HTR-8/SVneo (cell line): Measurements from ENCODE around the gene TAS2R60.
"Not testable (repeated sequence)": the region's sequence is repeated elsewhere in the genome, so short reads cannot be mapped to it uniquely, and the experiment has no call there.

Experiments
- DNase-seq: peaks from one replicate; pipeline ENCODE4 v3.0.0; 2011; ENCODE audit warnings: low spot score, mixed read lengths; ENCODE audit not compliant: insufficient read length
- FAIRE-seq: peaks from 2 replicates; lab custom pipeline; 2011; peaks lifted over from hg19 to GRCh38; lab: Jason Lieb, UNC

The TAS2R60 gene

DNA sequence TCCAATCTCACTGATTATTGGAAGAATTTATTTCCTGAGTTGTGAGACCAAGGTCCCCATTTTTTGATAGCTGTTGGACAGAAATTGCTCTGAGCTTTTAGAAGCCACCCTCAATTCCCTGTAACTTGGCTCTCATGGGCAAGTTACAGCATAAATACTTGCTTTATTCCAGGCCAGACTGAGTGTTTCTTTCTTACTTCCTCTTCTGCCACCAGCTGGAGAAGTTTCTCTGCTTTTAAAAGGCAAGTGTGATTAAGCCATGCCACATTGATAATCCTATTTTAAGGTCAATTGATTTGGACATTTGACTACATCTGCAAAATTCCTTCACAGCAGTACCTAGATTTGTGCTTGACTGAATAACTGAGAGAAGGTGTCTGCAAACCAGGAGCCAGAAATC, 20.3 kb downstream of the TAS2R60 start:
- no peak for FAIRE-seq
- no peak for DNase-seq

DNA sequence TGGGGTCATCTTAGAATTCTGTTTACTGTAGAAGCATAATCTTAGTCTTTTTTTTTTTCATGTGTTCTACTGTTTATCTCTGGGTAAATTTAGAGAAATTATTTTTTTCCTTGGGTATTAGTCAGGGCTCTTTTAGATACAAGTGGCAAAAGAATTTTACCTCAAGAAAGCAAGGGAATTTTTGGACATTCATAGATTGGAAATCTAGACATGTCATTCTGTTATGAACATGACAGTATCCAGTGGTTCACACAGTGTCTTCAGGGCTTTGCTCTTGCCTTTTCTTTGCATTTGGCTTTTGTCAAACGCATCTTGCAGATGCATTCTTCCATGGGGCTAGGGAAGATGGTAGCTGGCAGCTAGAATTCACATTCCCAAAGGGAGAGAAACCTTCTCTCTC, 20.7 kb downstream of the TAS2R60 start:
- DNase-seq: no peak
- no peak for FAIRE-seq

DNA sequence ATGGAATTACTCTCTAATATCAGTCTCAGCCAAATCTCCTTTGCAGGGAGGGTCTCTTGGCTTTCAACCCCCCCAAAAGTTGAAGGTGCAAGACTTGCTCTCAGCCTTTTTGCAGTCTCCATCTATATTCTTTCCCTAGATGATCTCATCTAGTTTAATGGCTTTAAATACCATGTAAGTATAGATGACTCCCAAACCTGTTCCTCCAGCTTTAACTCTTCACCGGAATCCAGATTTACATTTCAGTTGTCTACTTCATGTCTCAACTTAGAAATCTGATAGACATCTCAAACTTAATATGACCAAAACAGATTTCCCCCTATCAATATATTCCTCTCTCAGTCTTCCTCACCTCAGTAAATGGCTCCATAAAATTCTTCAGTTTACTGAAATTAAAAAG, 24.5 kb downstream of the TAS2R60 start:
- FAIRE-seq (no peak), DNase-seq (no peak)

DNA sequence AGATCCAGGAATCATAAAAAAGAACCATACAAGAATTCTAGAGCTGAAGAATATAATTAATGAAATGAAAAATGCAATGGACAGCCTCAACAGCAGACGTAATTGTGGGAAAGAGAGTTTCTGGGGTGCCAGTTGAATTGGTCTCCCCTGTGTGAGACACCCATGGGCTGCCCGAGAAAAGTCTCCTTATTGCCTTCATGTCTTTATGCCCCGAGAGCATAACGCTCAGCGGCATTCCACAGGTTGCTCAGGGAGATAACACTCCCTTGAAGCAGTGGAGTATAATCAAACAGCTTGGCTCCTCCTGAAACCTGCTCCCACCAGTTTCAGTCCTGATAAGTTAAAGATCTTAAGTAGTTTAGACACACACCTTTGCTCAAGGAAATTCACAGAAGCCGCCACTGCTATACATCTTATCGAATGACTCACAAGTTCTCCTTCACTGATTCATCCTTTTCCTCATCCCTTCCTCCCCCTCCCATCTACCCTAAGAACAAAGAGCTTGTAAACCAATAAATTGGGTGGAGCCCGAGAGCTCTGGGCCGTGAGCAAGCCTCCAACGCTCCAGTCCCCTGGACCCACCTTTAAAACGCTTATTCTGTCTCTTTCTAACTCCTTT, 28.9 kb downstream of the TAS2R60 start:
- FAIRE-seq: not testable (repeated sequence)

DNA sequence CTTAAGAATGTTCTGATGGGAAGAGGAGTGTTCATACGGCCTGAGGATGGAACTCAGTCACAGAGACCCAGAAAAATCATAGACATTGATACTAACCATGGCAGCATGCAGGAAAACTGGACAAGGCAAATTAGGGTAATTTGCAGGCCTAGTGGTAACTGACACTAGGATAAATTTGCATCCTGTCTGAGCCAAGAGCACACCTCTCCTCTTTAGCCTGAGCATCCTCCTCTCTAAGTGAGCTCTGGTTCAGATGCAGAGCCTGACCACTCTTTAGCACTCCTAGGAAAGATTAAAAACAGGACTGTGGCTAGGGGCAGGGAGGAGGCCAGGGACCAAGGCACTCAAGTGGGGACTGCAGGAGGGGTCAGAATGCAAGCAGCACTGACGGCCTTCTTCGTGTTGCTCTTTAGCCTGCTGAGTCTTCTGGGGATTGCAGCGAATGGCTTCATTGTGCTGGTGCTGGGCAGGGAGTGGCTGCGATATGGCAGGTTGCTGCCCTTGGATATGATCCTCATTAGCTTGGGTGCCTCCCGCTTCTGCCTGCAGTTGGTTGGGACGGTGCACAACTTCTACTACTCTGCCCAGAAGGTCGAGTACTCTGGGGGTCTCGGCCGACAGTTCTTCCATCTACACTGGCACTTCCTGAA, 34.4 kb downstream of the TAS2R60 start, which contains the start of gene TAS2R41:
Gene TAS2R41, plus strand, starts transcription at position 373 of the 650 bp plus-strand sequence. Its CDS starts 0 bp downstream, at position 373.
- FAIRE-seq: no peak
- no peak for DNase-seq

More for the DNA sequence above, 28.9 kb downstream of the TAS2R60 start:
- DNase-seq: not testable (repeated sequence)

DNA sequence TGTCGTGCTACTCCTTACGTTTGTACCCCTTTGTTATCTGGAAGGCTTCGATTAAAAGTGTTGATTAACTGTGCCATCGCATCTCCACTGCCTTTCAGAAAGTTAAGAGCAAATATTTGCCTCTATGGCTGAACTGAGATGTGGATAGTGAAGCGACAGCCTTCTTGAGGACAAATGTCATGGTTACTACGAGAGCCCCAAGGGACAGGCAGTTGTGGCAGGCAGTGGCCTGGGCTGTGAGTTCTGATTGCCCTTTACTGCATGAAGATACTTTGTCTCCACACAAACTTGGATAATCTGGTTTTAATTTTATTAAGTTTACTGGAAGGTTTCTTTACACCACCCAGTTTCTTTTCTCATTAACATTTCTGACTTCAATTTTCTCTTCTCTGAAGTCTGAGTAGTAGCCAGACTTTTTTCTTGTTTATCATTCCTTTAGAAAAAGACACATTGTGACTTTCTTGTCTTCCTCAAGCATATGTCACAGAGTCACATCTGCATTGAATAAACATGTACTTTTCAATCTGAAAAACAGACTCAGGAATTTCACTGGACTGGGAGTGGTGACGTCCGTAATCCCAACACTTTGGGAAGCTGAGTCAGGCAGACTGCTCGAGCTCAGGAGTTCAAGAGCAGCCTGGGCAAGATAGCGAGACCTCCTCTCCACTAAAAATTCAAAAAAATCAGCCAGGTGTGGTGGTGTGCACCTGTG, 36.0 kb downstream of the TAS2R60 start:
- DNase-seq (no peak), FAIRE-seq (no peak)

DNA sequence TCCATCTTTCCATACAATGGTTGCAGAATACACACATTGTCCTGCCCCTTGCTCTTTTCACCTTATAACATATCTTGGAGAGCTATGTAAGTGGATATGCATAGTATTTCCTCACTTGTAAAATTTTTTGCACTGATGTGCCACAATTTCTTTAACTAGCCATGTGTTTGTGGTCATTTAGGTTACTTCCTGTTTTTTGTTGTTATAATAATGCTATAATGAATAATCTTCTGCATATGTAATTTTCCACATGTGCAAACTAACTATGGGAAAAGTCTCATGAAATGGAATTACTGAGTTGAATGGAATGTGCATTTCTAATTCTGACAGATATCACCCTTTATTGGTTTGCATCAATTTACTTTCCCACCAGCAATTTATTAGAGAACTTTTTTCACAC, 37.2 kb downstream of the TAS2R60 start:
- DNase-seq (no peak), FAIRE-seq (no peak)

DNA sequence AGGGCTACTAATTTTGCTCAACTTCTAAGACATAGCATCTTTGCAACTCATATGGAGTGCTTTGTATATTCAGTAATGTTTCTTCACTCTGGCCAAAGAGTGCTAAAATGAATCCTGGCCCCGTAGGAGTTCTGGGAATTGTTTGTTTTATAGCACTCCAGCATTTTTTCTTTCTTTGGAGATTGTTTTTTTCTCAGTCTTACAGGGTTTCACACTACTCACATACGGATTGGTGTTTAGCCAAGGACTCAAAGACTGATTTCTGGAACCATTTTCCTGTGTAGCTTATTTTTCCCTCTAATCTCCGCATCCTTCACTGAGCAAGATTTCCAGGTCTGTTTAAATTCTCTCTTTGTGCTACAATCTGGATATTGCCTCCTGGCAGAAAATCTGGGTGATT, 40.9 kb downstream of the TAS2R60 start:
- DNase-seq (no peak), FAIRE-seq (no peak)

DNA sequence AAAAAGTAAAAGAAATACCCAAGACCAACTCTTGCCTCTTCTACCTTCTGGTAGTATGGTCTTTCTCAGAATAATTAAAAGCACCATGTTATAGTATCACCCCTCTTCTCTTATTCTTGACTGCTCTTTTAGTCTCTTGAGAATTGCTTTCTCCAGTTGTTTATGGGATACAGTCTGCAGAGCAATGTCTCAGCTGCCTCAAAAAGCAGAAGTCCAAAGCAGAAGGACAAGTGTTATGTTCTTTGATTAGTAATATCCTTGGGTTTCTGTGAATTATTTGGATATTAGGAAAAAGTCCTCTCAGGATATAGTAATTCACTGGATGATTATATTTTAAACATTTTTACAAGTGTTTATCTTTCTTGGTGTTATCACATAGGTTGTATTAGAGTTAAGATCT, 41.8 kb downstream of the TAS2R60 start:
- FAIRE-seq (no peak), DNase-seq (no peak)

DNA sequence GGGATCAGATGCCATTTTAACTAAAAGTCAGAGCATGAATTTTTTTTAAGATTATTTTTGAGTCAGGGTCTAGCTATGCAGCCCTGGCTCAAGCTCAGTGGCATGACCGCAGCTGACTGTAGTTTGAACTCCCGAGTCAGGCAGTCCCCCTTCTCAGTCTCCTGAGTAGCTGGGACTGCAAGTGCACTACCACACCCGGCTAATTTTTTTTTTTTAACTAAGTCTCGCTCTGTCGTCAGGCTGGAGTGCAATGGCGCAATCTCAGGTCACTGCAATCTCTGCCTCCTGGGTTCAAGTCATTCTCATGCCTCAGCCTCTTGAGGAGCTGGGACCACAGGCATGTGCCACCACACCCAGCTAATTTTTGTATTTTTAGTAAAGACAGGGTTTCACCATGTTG, 42.2 kb downstream of the TAS2R60 start:
- DNase-seq: no peak
- FAIRE-seq: no peak

DNA sequence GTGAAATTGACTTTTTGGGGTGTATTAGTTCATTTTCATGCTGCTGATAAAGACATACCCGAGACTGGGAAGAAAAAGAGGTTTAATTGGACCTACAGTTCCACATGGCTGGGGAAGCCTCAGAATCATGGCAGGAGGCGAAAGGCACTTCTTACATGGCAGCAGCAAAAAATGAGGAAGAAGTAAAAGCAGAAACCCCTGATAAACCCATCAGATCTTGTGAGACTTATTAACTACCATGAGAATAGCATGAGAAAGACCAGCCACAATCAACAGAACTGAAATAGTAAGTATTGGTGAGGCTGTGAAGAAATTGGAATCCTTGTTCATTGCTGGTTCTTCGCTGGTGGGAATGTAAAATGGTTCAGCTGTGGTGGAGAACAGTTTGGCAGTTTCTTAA, 43.0 kb downstream of the TAS2R60 start:
- DNase-seq, FAIRE-seq: not testable (repeated sequence)

DNA sequence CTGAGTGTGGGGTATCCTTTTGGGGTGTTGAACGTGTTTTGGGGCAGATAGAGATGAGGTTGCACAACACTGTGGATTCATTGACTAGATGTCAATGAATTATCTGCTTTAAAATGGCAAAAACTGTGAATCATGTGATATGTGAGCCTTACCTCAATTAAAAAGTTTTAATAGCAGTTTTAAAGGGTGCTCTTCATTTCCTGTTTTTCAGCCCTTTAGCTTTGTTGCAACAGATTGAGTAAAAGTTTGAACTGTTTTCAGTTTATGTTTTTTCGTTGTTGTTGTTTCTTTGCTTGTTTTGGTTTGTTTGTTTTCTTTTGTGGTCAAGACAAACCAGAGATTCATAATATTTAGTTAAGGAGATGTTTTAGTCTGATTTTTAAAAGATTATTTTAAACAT, 43.8 kb downstream of the TAS2R60 start:
- DNase-seq (no peak), FAIRE-seq (no peak)

DNA sequence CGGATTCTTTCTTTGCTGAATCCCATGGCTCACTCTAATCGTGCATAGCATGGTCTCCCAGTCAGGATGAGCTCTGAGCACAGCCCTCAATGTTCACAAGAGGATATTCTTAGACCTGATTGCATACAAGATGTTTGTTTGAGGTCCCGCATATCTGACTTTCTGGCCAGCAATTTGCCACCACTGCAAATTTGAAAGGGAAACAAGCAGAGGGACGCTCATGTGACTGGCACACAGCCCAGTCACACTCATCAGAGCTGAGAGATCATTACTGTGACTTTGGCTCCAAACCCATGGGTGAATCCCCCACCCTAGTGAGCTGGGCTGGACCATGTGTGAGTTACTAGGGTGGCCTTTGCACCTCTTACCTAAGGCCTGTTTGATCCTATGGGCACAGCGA, 44.3 kb downstream of the TAS2R60 start:
- FAIRE-seq: no peak
- no peak for DNase-seq

DNA sequence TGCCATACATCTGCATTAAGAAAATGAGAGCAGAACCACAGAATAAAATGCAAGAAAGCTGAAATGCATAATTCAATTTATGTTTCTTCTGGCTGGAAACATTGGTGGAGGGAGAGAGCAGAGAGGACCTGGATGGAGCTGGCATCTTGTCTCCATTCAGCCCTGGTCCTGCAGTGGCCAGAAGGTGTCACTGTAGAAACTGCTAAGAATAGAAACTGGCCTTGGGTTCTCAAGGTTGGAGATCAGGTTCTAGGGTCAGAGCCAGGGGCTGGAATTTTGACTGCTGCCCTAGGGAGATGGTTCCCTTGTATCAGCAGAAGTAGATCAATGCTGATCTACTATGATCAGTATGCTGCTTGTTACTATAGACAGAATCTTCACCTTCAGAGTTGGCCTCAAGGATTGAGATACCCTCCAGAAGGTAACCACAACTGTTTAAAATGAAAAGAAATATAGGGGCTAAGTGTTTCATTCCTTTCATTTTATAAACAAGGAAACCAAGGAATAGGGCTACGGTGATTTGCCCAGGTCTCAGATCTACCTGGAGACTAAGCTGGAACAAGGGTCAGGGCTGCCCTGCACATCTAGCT, 47.6 kb downstream of the TAS2R60 start:
- no peak for FAIRE-seq
- peak; percentile 4 for DNase-seq

DNA sequence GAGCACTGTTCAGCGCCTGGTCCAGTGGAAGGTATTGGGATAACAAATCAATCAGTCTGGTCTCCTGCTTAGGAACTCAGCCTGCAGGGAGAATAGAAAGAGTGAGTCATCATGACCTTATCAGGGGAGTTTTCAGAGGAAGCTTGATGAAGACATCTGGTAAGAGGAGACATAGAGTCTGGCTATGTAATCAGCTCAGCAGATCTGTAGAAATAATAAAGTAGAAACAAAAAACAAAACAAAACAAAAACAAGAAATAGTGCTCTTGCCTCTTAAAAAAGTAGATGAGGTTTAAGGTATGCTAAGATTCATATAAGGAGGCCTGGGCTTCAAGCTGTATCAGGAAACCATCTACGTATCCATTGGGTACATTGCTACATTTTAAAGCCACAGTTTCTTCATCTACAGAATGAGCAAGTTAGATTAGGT, 48.8 kb downstream of the TAS2R60 start:
- DNase-seq (peak; percentile 54), FAIRE-seq (no peak)

DNA sequence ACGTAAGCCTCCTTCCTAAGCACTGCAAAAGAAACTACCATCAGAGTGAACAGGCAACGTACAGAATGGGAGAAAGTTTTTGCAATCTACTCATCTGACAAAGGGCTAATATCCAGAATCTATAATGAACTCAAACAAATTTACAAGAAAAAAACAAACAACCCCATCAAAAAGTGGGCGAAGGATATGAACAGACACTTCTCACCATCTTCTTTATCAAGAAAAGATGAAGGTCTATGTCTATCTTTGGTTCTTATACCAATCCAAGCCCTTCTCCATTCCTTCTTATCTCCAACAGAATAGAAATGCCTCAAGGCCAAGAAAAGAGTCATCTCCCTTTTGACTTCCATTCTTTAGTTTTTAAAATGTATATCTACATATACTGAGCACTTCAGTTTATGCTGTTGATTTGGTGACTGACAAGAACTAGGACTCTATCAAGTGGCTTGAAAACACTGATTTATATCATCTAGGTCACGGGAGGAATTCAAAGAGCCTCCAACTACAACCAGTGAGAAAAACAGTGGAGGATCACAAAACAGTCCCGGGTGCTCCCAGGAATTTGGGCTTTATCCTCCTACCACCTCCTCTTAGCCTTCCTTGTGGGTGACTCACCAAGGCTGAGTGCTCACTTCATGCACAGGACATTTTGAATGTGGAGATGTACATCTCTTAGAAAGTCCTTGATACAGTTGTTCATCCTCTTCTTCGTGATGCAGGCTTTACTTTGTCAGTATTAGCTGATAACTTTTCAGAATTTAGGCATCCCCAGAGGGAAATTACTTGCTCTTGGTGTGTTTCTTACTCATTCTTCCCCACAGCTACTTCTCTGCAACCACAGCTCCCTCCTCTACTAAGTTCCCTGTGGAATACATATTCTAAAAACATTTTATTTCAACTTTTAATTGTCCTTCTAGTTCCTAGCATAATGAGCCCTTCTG, 49.8 kb downstream of the TAS2R60 start:
- DNase-seq: no peak
- no peak for FAIRE-seq

DNA sequence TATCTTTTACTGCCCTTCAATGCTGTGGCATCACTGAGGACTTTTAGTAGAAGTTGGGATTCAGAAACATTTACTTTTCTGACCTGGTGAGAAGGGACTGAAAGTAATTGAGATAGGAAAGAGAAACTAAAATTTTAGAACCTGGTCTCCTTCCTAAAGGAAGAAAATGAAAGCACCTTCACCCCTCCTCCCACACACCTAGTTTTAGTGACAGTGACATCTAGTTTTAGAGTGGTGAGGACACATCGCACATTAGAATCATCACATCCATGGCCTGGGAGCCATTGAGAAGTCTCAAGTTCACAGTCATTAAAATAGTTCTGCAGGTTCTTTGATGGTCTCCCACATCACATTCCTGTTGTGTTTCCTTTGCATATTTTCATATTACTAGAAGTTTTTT, 50.5 kb downstream of the TAS2R60 start:
- FAIRE-seq: no peak
- DNase-seq: no peak
